ENCODE measurements around the gene LYPD4. TPM values are rescaled to one million over a fixed set of nuclear protein-coding genes. Genes with fewer than 3 reads are reported as not detected.

LYPD4 gene
- total RNA-seq, 4 donors from 2014 or later: not detected

Other genes starting within 250 kb of the LYPD4 start
- 1 to 10 TPM in 1 of 4 donors, not detected in 3; 1.9 TPM for gene CEACAM4, start 217.6 kb downstream of the LYPD4 start, total RNA-seq
- 1 to 10 TPM in 3 of 4 donors, under 1 TPM in 1; 0.86 to 9.1 (median 4.6) TPM for gene CEACAM7, start 156.4 kb downstream of the LYPD4 start, total RNA-seq
- gene CEACAM5, start 136.1 kb downstream of the LYPD4 start, total RNA-seq: 10 to 100 TPM in 2 of 4 donors, 1 to 10 TPM in 2; 4.1 to 19.6 (median 14.0) TPM
- gene CEACAM6, start 89.2 kb downstream of the LYPD4 start, total RNA-seq: 10 to 100 TPM in 3 of 4 donors, 1 to 10 TPM in 1; 6.0 to 26.2 (median 16.8) TPM
- under 1 TPM in 1 of 4 donors, not detected in 3; 0.64 TPM for gene CEACAM3, start 48.1 kb downstream of the LYPD4 start, total RNA-seq
- gene DMRTC2, start 359 bp upstream of the LYPD4 start, total RNA-seq: not detected
- gene RPS19, start 15.6 kb upstream of the LYPD4 start, total RNA-seq: 1,000 to 10,000 TPM; 1,057 to 2,332 (median 1,706) TPM
- gene CD79A, start 32.6 kb upstream of the LYPD4 start, total RNA-seq: 1 to 10 TPM in 1 of 4 donors, not detected in 3; 3.0 TPM
- 100 to 1,000 TPM in 1 of 4 donors, 10 to 100 TPM in 3; 61.0 to 173 (median 72.1) TPM for gene ARHGEF1, start 38.5 kb upstream of the LYPD4 start, total RNA-seq
- under 1 TPM in 2 of 4 donors, not detected in 2; 0.21 to 0.72 TPM for gene ERFL, start 83.8 kb upstream of the LYPD4 start, total RNA-seq
- 100 to 1,000 TPM in 3 of 4 donors, 10 to 100 TPM in 1; 75.2 to 137 (median 125) TPM for gene RABAC1, start 114.6 kb upstream of the LYPD4 start, total RNA-seq
- not detected for gene ATP1A3, start 149.5 kb upstream of the LYPD4 start, total RNA-seq
- 1 to 10 TPM in 3 of 4 donors, under 1 TPM in 1; 0.68 to 2.3 (median 1.1) TPM for gene GRIK5, start 225.5 kb upstream of the LYPD4 start, total RNA-seq
- gene ZNF574, start 231.5 kb upstream of the LYPD4 start, total RNA-seq: 10 to 100 TPM; 31.1 to 42.9 (median 33.5) TPM